Colonic mucosa (tissue), 4 donors: ENCODE measurements around the gene TUBA1A. TPM values are rescaled to one million over a fixed set of nuclear protein-coding genes. Genes with fewer than 3 reads are reported as not detected.
"Not testable (repeated sequence)": the region's sequence is repeated elsewhere in the genome, so short reads cannot be mapped to it uniquely, and the experiment has no call there.

Source experiments
- DNase-seq: peaks from one replicate; pipeline ENCODE4 v3.0.0-alpha.2; 2020
- H3K27ac ChIP-seq: fragments of 200-600 bp; one replicate; pipeline ENCODE4 v1.8.0; 2021
- H3K27me3 ChIP-seq: fragments of 200-600 bp; one replicate; pipeline ENCODE4 v1.8.0; 2021
- H3K36me3 ChIP-seq: fragments of 200-600 bp; one replicate; pipeline ENCODE4 v1.8.0; 2021
- H3K4me1 ChIP-seq: fragments of 200-600 bp; one replicate; pipeline ENCODE4 v1.8.0; 2021; ENCODE audit warnings: mild to moderate bottlenecking
- H3K4me3 ChIP-seq: fragments of 200-600 bp; one replicate; pipeline ENCODE4 v1.8.0; 2021
- H3K9ac ChIP-seq, 2 donors: one replicate each; pipeline ENCODE4 v1.7.0; 2013; ENCODE audit warnings: control low read depth in 2 of 2, low read depth in 2 of 2, low read length in 2 of 2
- H3K9me3 ChIP-seq: fragments of 200-600 bp; one replicate; pipeline ENCODE4 v1.8.0; 2021
- intact Hi-C: fragments of 100-400 bp; cut with DNase I; formaldehyde crosslinking; loops from one replicate; pipeline ENCODE4 v1.14.1; 2022
- total RNA-seq, 2 donors: library from RNA; stranded (reverse); fragmentation: NEBNext Ultra II Directional in 1 of 2; extraction: Animal tissue kit (Norgen Biotek cat#: 25700) in 1 of 2; gene quantifications; one replicate each; pipeline ENCODE4 v1.2.1, GENCODE V29; 2021
- TF ChIP-seq, protein P1 (sequence below): fragments of 200-600 bp; IDR thresholded peaks from one replicate; pipeline ENCODE4 v1.8.0; 2022; ENCODE audit warnings: antibody characterized with exemption, mild to moderate bottlenecking
- donor health status: healthy.
- donor health status: DM: no; HTN: no; CAD: no.
- donor health status: DM: no; HTN: no; CAD: no.

The TUBA1A gene
- total RNA-seq, 2 donors from 2014 or later, result 16.9 to 70.3 TPM

DNA sequence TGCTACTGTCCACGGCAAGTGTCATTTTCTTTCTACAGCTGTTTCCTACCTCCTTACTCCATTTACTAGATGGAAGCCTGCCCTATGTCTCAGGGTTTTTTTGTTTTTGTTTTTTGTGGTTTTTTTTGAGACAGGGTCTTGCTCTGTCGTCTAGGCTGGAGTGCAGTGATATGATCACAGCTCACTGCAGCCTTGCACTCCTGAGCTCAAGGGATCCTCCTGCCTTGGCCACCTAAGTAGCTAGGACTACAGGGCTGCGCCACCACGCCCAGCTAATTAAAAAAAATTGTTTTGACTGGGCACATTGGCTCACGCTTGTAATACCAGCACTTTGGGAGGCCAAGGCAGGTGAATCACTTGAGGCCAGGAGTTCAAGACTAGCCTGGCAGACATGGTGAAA is 14.7 kb downstream of the TUBA1A start:
- H3K27me3 ChIP-seq, result no peaks in the 10 kb centered on the region
- no peak overlapping the region for H3K4me3 ChIP-seq
- no peak for DNase-seq
- intact Hi-C loops, result no loop called here
- no peaks in the 10 kb centered on the region for H3K4me1 ChIP-seq
- no peak overlapping the region for H3K27ac ChIP-seq
- no peaks in the 10 kb centered on the region for H3K36me3 ChIP-seq
- TF ChIP-seq, protein P1, sequence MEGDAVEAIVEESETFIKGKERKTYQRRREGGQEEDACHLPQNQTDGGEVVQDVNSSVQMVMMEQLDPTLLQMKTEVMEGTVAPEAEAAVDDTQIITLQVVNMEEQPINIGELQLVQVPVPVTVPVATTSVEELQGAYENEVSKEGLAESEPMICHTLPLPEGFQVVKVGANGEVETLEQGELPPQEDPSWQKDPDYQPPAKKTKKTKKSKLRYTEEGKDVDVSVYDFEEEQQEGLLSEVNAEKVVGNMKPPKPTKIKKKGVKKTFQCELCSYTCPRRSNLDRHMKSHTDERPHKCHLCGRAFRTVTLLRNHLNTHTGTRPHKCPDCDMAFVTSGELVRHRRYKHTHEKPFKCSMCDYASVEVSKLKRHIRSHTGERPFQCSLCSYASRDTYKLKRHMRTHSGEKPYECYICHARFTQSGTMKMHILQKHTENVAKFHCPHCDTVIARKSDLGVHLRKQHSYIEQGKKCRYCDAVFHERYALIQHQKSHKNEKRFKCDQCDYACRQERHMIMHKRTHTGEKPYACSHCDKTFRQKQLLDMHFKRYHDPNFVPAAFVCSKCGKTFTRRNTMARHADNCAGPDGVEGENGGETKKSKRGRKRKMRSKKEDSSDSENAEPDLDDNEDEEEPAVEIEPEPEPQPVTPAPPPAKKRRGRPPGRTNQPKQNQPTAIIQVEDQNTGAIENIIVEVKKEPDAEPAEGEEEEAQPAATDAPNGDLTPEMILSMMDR, result no peak
- H3K9me3 ChIP-seq, result no peaks in the 10 kb centered on the region
- no peak overlapping the region for H3K9ac ChIP-seq

DNA sequence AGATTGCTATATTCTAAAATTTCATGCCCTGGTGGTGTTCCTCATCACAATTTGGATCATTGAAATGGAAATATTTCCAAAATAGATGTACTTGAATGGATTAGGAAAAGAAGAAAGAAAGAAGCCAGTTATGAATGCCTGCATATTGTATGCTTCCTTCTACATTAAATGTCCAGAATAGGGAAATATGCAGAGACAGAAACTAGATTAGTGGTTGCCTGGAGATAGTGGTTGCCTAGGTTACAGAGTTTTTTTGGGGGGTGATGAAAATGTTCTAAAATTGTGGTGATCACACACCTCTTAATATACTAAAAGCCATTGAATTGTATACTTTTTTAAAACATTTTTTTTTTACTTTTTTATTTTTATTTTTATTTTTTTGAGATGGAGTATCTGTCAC is 18.0 kb downstream of the TUBA1A start:
- Histone ChIP-seq H3K4me1 (no peaks in the 10 kb centered on the region), H3K9me3 (no peaks in the 10 kb centered on the region), H3K27ac (no peak overlapping the region), H3K27me3 (no peaks in the 10 kb centered on the region), H3K4me3 (no peak overlapping the region), H3K36me3 (no peaks in the 10 kb centered on the region), H3K9ac (no peak overlapping the region)
- DNase-seq, result no peak
- intact Hi-C loops, result no loop called here
- TF ChIP-seq, protein P1, result no peak

DNA sequence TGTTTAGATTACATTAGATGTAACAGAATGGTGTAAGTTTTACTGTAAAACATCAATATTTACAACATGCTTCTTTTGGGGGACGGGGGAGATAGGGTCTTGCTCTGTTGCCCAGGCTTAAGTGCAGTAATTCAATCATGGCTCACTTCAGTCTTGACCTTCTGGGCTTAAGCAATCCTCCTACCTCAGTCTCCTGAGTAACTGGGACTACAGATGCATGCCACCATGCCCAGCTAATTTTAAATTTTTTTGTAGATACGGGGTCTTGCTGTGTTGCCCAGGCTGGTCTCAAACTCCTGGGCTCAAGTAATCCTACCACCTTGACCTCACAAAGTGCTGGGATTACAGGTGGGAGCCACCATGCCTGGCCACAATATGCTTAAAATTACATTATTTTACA is 23.8 kb downstream of the TUBA1A start:
- Histone ChIP-seq H3K27me3 (no peaks in the 10 kb centered on the region), H3K4me1 (no peaks in the 10 kb centered on the region), H3K4me3 (no peak overlapping the region), H3K9me3 (no peaks in the 10 kb centered on the region), H3K36me3 (no peaks in the 10 kb centered on the region), H3K27ac (no peak overlapping the region), H3K9ac (no peak overlapping the region)
- intact Hi-C loops, result no loop called here
- DNase-seq, result no peak
- TF ChIP-seq, protein P1, result no peak

DNA sequence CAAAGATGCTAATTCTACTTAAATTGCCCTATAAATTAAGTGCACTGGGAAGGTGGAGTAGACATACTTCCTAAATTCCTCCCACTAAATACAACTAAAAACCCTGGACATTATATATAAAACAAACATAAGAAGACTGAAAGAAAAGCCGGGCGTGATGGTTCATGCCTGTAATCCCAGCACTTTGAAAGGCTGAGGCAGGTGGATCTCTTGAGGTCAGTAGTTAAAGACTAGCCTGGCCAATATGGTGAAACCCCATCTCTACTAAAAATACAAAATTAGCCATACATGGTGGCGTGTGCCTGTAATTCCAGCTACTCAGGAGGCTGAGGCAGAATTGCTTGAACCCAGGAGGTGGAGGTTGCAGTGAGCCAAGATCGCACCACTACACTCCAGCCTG is 27.0 kb downstream of the TUBA1A start:
- H3K9ac ChIP-seq, intact Hi-C loops, H3K9me3 ChIP-seq, H3K36me3 ChIP-seq, H3K27ac ChIP-seq, H3K4me3 ChIP-seq, H3K4me1 ChIP-seq, DNase-seq, H3K27me3 ChIP-seq: not testable (repeated sequence)

DNA sequence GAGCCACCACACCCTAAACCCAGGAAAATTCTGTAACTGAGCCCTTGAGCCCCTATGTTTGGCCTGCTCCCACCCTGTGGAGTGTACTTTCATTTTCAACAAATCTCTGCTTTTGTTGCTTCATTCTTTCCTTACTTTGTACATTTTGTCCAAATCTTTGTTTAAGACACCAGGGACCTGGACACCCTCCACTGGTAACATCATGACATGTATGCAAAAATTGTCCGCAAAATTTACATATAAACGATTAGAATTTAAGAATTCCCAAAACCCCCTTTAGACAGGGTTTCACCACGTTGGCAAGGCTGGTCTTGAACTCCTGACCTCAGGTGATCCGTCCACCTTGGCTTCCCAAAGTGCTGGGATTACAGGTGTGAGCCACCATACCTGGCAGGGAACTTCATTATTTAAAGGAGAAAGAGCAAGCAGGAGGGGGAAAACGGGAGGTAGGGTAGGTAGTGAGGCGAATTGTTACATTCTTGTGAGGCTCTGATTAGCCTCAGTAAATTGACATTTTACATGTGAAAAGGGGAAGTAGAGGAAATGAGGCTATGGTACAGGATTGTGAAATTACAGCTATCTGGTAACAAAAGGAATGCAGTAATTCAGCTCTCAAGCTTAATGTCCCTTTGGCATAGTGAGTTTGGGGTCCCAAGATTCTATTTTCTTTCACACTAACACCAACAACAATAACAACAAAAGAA is 27.6 kb downstream of the TUBA1A start:
- no peaks in the 10 kb centered on the region for H3K4me1 ChIP-seq
- H3K4me3 ChIP-seq, result no peak overlapping the region
- DNase-seq, result no peak
- intact Hi-C loops, result no loop called here
- H3K27ac ChIP-seq, result no peak overlapping the region
- no peak overlapping the region for H3K9ac ChIP-seq
- TF ChIP-seq, protein P1, result no peak
- no peaks in the 10 kb centered on the region for H3K36me3 ChIP-seq
- H3K27me3 ChIP-seq, result no peaks in the 10 kb centered on the region
- H3K9me3 ChIP-seq, result no peaks in the 10 kb centered on the region

DNA sequence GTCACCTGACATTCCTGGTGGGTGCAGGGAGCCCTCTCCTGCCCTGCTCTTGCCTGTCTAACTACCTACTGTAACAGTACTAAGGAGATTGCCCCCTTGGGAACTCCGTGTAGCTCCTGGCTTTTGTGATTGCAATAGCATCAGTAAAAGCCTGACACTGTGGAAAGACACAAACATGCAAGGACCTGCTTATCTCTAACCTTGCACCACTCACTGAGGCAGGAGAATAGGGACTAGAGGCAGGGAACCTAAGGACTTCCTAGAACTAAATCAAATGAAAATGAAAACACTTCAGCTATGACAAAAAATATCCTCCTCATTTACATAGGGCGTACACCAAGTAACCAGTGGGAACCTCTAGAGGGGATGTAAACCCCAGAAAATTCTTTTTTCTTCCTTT is 28.5 kb downstream of the TUBA1A start:
- H3K36me3 ChIP-seq, result no peaks in the 10 kb centered on the region
- intact Hi-C loops, result no loop called here
- no peak overlapping the region for H3K9ac ChIP-seq
- TF ChIP-seq, protein P1, result no peak
- no peak for DNase-seq
- no peak overlapping the region for H3K27ac ChIP-seq
- H3K9me3 ChIP-seq, result no peaks in the 10 kb centered on the region
- H3K27me3 ChIP-seq, result no peaks in the 10 kb centered on the region
- H3K4me1 ChIP-seq, result no peaks in the 10 kb centered on the region
- no peak overlapping the region for H3K4me3 ChIP-seq
